BLaER1 (cell line): ENCODE results near the gene PCDHGA7.
"Not testable (repeated sequence)": the region's sequence is repeated elsewhere in the genome, so short reads cannot be mapped to it uniquely, and the experiment has no call there.

Experiments used
- H3K27ac ChIP-seq: shearing (Covaris generic); formaldehyde crosslinking; 2 replicates; pipeline ENCODE4 v1.8.1; 2022
- H3K27me3 ChIP-seq: shearing (Covaris generic); formaldehyde crosslinking; 2 replicates; pipeline ENCODE4 v1.8.1; 2022
- H3K36me3 ChIP-seq: shearing (Covaris generic); formaldehyde crosslinking; 2 replicates; pipeline ENCODE4 v1.8.1; 2022
- H3K4me1 ChIP-seq: shearing (Covaris generic); formaldehyde crosslinking; 2 replicates; pipeline ENCODE4 v1.8.1; 2022
- H3K4me2 ChIP-seq: shearing (Covaris generic); formaldehyde crosslinking; 2 replicates; pipeline ENCODE4 v1.8.1; 2022
- H3K4me3 ChIP-seq: shearing (Covaris generic); formaldehyde crosslinking; 2 replicates; pipeline ENCODE4 v1.8.1; 2022
- H3K9ac ChIP-seq: shearing (Covaris generic); formaldehyde crosslinking; 2 replicates; pipeline ENCODE4 v1.8.1; 2022
- H3K9me3 ChIP-seq: shearing (Covaris generic); formaldehyde crosslinking; 2 replicates; pipeline ENCODE4 v1.8.1; 2022
- H4K20me1 ChIP-seq: shearing (Covaris generic); formaldehyde crosslinking; 2 replicates; pipeline ENCODE4 v1.8.1; 2022
- Cebpa-rat ChIP-seq: shearing (Covaris generic); IDR thresholded peaks from 2 replicates; pipeline ENCODE4 v1.8.1; 2022

PCDHGA7 gene

GRCh38 chr5:141419074-141419880 lies 36.7 kb downstream of the PCDHGA7 start:
- peaks cover 26% of the 10 kb centered on the region for H3K27me3 ChIP-seq
- H3K27ac ChIP-seq: no peak overlapping the region
- H3K36me3 ChIP-seq: peaks cover 23% of the 10 kb centered on the region
- no peaks in the 10 kb centered on the region for H4K20me1 ChIP-seq
- no peak overlapping the region for H3K9ac ChIP-seq
- peak overlapping the region; percentile 22; the same call in 1 of the 2 replicates for H3K4me3 ChIP-seq
- H3K9me3 ChIP-seq: peaks cover 73% of the 10 kb centered on the region
- no peak for TF ChIP-seq Cebpa-rat
- H3K4me1 ChIP-seq: peaks cover 14% of the 10 kb centered on the region
- H3K4me2 ChIP-seq: no peak overlapping the region

DNA sequence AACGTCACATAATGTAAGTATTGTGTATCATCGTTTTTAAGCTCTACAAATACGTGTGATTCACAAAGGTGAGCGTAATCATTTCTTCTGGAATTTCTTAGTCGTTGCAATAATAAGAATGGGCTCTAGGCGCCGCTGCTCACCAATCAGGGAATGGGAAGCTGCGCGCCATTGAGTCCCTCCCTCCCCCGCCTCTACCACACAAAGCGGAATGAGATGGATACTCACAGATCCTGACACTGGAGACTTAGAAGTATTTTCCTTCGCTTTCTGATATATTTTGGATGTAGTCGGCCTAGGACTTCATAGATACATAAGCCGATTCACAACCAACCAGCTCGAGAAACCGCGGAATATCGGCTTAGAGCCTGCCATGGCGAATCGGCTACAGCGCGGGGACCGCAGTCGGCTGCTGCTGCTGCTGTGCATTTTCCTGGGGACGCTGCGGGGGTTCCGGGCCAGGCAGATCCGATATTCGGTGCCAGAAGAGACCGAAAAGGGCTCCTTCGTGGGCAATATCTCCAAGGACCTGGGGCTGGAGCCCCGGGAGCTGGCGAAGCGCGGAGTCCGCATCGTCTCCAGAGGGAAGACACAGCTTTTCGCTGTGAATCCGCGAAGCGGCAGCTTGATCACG lies 38.4 kb downstream of the PCDHGA7 start, which contains the start of gene PCDHGA11:
TSS of gene PCDHGA11 (plus strand) at position 197 of the 634 bp plus-strand sequence. CDS start at position 374, 177 bp downstream.
- no peak within 1 kb of the TSS for H3K4me2 ChIP-seq
- no peak for TF ChIP-seq Cebpa-rat
- H4K20me1 ChIP-seq: no peaks in the 10 kb centered on the region
- H3K9ac ChIP-seq: no peak within 1 kb of the TSS
- H3K27me3 ChIP-seq: peaks cover 18% of the 10 kb centered on the region
- H3K36me3 ChIP-seq: peaks cover 23% of the 10 kb centered on the region
- peaks cover under 1% of the 10 kb centered on the region; the same call in 1 of the 2 replicates for H3K4me1 ChIP-seq
- peak within 1 kb of the TSS; percentile 22; the same call in 1 of the 2 replicates for H3K4me3 ChIP-seq
- peaks cover 67% of the 10 kb centered on the region for H3K9me3 ChIP-seq
- H3K27ac ChIP-seq: no peak within 1 kb of the TSS

DNA sequence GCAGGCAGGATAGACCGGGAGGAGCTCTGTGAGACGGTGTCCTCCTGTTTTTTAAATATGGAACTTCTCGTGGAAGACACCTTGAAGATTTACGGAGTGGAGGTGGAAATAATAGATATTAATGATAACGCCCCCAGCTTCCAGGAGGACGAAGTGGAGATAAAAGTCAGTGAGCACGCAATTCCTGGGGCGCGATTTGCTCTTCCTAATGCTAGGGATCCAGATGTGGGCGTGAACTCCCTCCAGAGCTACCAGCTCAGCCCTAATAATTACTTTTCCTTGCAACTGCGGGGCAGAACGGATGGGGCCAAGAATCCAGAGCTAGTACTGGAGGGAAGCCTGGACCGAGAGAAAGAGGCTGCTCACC lies 38.9 kb downstream of the PCDHGA7 start:
- Histone ChIP-seq H3K4me1 (no peaks in the 10 kb centered on the region), H3K27ac (no peak overlapping the region), H4K20me1 (no peaks in the 10 kb centered on the region), H3K36me3 (peaks cover 23% of the 10 kb centered on the region), H3K9ac (no peak overlapping the region), H3K4me3 (no peak overlapping the region), H3K27me3 (peaks cover 18% of the 10 kb centered on the region), H3K9me3 (peaks cover 72% of the 10 kb centered on the region), H3K4me2 (no peak overlapping the region)
- no peak for TF ChIP-seq Cebpa-rat

DNA sequence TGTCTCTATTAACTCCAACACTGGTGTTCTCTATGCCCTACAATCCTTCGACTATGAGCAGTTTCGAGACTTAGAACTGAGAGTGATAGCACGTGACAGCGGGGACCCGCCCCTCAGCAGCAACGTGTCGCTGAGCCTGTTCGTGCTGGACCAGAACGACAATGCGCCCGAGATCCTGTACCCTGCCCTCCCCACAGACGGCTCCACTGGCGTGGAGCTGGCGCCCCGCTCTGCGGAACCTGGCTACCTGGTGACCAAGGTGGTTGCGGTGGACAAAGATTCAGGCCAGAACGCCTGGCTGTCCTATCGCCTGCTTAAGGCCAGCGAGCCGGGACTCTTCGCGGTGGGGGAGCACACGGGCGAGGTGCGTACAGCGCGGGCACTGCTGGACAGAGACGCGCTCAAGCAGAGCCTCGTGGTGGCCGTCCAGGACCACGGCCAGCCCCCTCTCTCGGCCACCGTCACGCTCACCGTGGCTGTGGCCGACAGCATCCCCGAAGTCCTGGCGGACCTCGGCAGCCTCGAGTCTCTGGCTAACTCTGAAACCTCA lies 40.3 kb downstream of the PCDHGA7 start:
- Histone ChIP-seq H3K9ac (no peak overlapping the region), H3K36me3 (peaks cover 32% of the 10 kb centered on the region)
- TF ChIP-seq Cebpa-rat: no peak

DNA sequence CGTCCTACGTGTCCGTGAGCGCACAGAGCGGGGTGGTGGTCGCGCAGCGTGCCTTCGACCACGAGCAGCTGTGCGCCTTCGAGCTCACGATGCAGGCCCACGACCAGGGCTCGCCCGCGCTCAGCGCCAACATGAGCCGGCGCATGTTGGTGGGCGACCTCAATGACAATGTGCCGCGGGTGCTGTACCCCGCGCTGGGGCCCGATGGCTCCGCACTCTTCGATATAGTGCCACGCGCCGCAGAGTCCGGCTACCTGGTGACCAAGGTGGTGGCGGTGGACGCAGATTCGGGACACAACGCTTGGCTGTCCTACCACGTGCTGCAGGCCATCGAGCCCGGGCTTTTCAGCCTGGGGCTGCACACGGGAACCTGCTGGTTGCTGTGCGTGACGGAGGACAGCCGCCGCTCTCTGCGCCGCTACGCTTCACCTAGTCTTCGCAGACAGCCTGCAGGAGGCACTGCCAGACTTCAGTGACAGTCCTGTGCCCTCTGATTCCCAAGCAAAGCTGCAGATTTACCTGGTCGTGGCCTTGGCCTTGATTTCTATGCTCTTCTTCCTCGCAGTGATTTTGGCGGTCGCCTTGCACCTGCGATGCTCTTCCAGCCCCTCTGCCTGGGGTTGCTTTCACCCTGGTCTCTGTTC lies 45.4 kb downstream of the PCDHGA7 start:
- TF ChIP-seq Cebpa-rat: no peak
- Histone ChIP-seq H3K4me2 (no peak overlapping the region), H3K36me3 (peaks cover 14% of the 10 kb centered on the region), H3K9ac (no peak overlapping the region), H3K4me3 (no peak overlapping the region), H3K27me3 (no peaks in the 10 kb centered on the region), H3K4me1 (no peaks in the 10 kb centered on the region), H3K9me3 (peaks cover 51% of the 10 kb centered on the region), H3K27ac (no peak overlapping the region), H4K20me1 (no peaks in the 10 kb centered on the region)

More for the DNA sequence above, 40.3 kb downstream of the PCDHGA7 start:
- Histone ChIP-seq H4K20me1 (no peaks in the 10 kb centered on the region), H3K9me3 (peaks cover 75% of the 10 kb centered on the region), H3K27me3 (peaks cover 18% of the 10 kb centered on the region), H3K4me1 (no peaks in the 10 kb centered on the region), H3K4me2 (no peak overlapping the region), H3K27ac (no peak overlapping the region), H3K4me3 (no peak overlapping the region)

- H3K9me3 ChIP-seq: peaks cover 63% of the 10 kb centered on the region
- peaks cover 14% of the 10 kb centered on the region for H3K36me3 ChIP-seq
- H3K4me2 ChIP-seq: peak within 1 kb of the TSS; percentile 86
- no peak for TF ChIP-seq Cebpa-rat
- peak within 1 kb of the TSS; percentile 53 for H3K27ac ChIP-seq
- H3K9ac ChIP-seq: peak within 1 kb of the TSS; percentile 79
- H3K27me3 ChIP-seq: no peaks in the 10 kb centered on the region
- no peaks in the 10 kb centered on the region for H4K20me1 ChIP-seq
- peak within 1 kb of the TSS; percentile 74 for H3K4me3 ChIP-seq
- H3K4me1 ChIP-seq: no peaks in the 10 kb centered on the region
Observed at GRCh38 chr5:141430332-141431113, 48.0 kb downstream of the PCDHGA7 start, which contains the start of gene PCDHGA12. TSS of gene PCDHGA12 (plus strand) at chr5:141430507. CDS start at chr5:141430760, 253 bp downstream.

DNA sequence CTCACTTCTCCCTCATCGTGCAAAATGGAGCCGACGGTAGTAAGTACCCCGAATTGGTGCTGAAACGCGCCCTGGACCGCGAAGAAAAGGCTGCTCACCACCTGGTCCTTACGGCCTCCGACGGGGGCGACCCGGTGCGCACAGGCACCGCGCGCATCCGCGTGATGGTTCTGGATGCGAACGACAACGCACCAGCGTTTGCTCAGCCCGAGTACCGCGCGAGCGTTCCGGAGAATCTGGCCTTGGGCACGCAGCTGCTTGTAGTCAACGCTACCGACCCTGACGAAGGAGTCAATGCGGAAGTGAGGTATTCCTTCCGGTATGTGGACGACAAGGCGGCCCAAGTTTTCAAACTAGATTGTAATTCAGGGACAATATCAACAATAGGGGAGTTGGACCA lies 48.7 kb downstream of the PCDHGA7 start:
- peaks cover 63% of the 10 kb centered on the region for H3K9me3 ChIP-seq
- peak overlapping the region; percentile 74 for H3K4me3 ChIP-seq
- no peak for TF ChIP-seq Cebpa-rat
- peak overlapping the region; percentile 79 for H3K9ac ChIP-seq
- peak overlapping the region; percentile 53 for H3K27ac ChIP-seq
- H3K4me2 ChIP-seq: peak overlapping the region; percentile 86
- H3K4me1 ChIP-seq: no peaks in the 10 kb centered on the region
- no peaks in the 10 kb centered on the region for H3K27me3 ChIP-seq
- H3K36me3 ChIP-seq: peaks cover 14% of the 10 kb centered on the region
- H4K20me1 ChIP-seq: no peaks in the 10 kb centered on the region

DNA sequence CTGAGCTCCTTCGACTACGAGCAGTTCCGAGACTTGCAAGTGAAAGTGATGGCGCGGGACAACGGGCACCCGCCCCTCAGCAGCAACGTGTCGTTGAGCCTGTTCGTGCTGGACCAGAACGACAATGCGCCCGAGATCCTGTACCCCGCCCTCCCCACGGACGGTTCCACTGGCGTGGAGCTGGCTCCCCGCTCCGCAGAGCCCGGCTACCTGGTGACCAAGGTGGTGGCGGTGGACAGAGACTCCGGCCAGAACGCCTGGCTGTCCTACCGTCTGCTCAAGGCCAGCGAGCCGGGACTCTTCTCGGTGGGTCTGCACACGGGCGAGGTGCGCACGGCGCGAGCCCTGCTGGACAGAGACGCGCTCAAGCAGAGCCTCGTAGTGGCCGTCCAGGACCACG lies 49.8 kb downstream of the PCDHGA7 start:
- not testable (repeated sequence) for H3K4me2 ChIP-seq, H3K27ac ChIP-seq, H3K4me1 ChIP-seq, H3K9ac ChIP-seq, H3K27me3 ChIP-seq, H4K20me1 ChIP-seq
- Histone ChIP-seq H3K9me3 (peaks cover 63% of the 10 kb centered on the region), H3K36me3 (peaks cover 10% of the 10 kb centered on the region), H3K4me3 (peak overlapping the region; percentile 74; the same call in 1 of the 2 replicates)

DNA sequence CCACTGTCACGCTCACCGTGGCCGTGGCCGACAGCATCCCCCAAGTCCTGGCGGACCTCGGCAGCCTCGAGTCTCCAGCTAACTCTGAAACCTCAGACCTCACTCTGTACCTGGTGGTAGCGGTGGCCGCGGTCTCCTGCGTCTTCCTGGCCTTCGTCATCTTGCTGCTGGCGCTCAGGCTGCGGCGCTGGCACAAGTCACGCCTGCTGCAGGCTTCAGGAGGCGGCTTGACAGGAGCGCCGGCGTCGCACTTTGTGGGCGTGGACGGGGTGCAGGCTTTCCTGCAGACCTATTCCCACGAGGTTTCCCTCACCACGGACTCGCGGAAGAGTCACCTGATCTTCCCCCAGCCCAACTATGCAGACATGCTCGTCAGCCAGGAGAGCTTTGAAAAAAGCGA lies 50.2 kb downstream of the PCDHGA7 start:
- H3K27ac ChIP-seq, H3K4me1 ChIP-seq, H3K27me3 ChIP-seq, H4K20me1 ChIP-seq, H3K36me3 ChIP-seq, H3K9ac ChIP-seq, H3K4me2 ChIP-seq: not testable (repeated sequence)
- Histone ChIP-seq H3K4me3 (peak overlapping the region; percentile 14; the same call in 1 of the 2 replicates), H3K9me3 (peaks cover 63% of the 10 kb centered on the region)
